ENCODE data around the gene ZNF770. TPM values are rescaled to one million over a fixed set of nuclear protein-coding genes. Genes with fewer than 3 reads are reported as not detected.

ZNF770 gene
- total and polyA plus RNA-seq, 3 donors from 2014 or later = 17.7 to 30.2 (median 27.7) TPM

DNA sequence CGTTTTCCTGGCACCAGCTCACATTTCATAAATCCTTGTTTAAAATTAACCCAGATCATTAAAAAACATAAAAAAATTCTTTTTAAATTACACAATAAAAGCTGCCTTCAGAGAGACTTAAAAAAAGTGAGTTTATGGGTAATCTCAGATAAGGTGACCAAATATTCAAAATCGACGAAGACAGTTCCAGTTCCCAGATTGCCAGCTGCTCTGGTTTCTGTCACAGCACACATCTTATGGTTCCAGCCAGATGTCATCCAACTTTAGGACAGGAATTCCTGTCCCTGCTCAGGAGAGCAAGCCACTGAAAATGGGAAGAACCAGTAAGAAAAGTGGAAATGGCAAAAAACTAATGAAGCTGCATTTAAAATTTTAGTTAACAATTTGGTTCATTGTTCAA is 15.8 kb upstream of the ZNF770 start:
- no peaks in the 10 kb centered on the region for H3K36me3 ChIP-seq (ENCODE audit: low read depth, missing control alignments)
- WGBS, 2 donors = 74 to 85% methylated on average over 3 of the region's 3 CpGs
- H3K27me3 ChIP-seq = no peaks in the 10 kb centered on the region
- TF ChIP-seq POLR2A (IDR thresholded peaks at IDR 0.05) = no peak
- TF ChIP-seq, protein P1, sequence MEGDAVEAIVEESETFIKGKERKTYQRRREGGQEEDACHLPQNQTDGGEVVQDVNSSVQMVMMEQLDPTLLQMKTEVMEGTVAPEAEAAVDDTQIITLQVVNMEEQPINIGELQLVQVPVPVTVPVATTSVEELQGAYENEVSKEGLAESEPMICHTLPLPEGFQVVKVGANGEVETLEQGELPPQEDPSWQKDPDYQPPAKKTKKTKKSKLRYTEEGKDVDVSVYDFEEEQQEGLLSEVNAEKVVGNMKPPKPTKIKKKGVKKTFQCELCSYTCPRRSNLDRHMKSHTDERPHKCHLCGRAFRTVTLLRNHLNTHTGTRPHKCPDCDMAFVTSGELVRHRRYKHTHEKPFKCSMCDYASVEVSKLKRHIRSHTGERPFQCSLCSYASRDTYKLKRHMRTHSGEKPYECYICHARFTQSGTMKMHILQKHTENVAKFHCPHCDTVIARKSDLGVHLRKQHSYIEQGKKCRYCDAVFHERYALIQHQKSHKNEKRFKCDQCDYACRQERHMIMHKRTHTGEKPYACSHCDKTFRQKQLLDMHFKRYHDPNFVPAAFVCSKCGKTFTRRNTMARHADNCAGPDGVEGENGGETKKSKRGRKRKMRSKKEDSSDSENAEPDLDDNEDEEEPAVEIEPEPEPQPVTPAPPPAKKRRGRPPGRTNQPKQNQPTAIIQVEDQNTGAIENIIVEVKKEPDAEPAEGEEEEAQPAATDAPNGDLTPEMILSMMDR (IDR thresholded peaks at IDR 0.05) = no peak
- no peak overlapping the region for H3K27ac ChIP-seq
- intact Hi-C loops (cut with DNase I; ENCODE audit: low total_unique reads) = no loop called here
- no peak overlapping the region for H3K4me3 ChIP-seq
- no peaks in the 10 kb centered on the region for H3K9me3 ChIP-seq
- H3K4me1 ChIP-seq = no peaks in the 10 kb centered on the region
- no peak for DNase-seq

DNA sequence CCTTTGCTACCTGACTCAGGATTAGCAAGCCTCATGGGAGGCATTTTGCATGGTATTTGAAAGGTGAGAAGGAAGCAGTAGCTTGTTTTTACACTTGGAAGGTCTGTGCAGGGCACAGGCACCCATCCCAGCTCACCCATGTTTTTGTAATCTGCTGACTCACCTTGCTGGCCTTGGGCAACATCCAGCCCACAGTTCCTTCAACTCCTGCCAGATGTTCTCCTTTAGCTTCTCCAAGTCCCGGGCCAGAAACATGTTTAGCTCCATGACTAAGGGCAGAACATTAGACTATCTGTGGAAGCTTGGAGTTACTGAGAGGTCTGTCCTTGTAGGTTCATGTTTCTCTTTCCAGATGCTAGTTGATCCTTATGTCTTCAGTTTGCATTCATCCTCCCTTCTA is 12.4 kb upstream of the ZNF770 start:
- Histone ChIP-seq H3K4me3 (no peak overlapping the region), H3K27me3 (no peaks in the 10 kb centered on the region), H3K27ac (no peak overlapping the region), H3K36me3 (ENCODE audit: low read depth, missing control alignments) (no peaks in the 10 kb centered on the region), H3K4me1 (no peaks in the 10 kb centered on the region), H3K9me3 (no peaks in the 10 kb centered on the region)
- DNase-seq = no peak
- TF ChIP-seq, protein P1 (IDR thresholded peaks at IDR 0.05) = no peak
- no peak for TF ChIP-seq POLR2A (IDR thresholded peaks at IDR 0.05)
- WGBS, 2 donors = 52 to 58% methylated on average over 1 of the region's 1 CpG
- intact Hi-C loops (cut with DNase I; ENCODE audit: low total_unique reads) = no loop called here

DNA sequence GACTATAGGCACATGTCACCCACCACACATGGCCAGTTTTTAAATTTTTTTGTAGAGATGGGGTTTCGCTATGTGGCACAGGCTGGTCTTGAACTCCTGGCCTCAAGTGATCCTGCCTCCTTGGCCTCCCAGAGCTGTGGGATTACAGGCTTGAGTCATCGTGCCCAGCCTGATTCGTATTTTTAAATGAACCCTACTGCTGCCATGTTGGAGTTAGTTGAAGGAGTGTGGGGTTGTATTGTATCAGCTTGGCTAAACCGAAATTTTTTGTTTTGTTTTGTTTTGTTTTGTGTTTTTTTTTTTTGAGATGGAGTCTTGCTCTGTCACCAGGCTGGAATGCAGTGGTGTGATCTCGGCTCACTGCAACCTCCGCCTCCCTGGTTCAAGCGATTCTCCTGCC is 11.8 kb upstream of the ZNF770 start:
- TF ChIP-seq, protein P1 (IDR thresholded peaks at IDR 0.05) = no peak
- no peak for TF ChIP-seq POLR2A (IDR thresholded peaks at IDR 0.05)
- Histone ChIP-seq H3K36me3 (ENCODE audit: low read depth, missing control alignments) (no peaks in the 10 kb centered on the region), H3K27me3 (no peaks in the 10 kb centered on the region), H3K4me3 (no peak overlapping the region), H3K4me1 (no peaks in the 10 kb centered on the region), H3K9me3 (no peaks in the 10 kb centered on the region), H3K27ac (no peak overlapping the region)
- whole genome bisulfite sequencing, 2 donors = 92 to 96% methylated on average over 7 of the region's 7 CpGs
- intact Hi-C loops (cut with DNase I; ENCODE audit: low total_unique reads) = no loop called here
- no peak for DNase-seq

DNA sequence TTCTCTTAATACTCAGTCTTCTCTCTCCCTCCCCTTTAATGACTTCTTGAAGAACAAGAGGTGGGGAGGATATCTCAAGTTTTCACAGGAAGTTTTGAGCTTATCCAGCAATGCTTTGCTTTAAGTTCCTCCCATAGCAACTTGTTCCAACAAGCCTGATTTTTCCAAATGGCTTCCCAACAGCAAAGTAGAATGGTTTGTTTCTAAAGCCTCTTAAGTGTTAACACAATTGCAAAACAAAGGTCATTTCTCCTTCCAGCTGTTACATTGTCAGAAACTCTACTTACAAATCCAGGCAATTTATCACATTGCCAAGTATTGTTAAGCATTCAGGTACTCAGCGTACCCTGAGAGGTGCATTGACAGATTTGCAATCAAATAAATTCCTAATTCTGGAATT is 6.8 kb upstream of the ZNF770 start:
- H3K4me1 ChIP-seq = no peaks in the 10 kb centered on the region
- TF ChIP-seq, protein P1 (IDR thresholded peaks at IDR 0.05) = no peak
- TF ChIP-seq POLR2A (IDR thresholded peaks at IDR 0.05) = no peak
- H3K4me3 ChIP-seq = no peak overlapping the region
- no peaks in the 10 kb centered on the region for H3K9me3 ChIP-seq
- no peaks in the 10 kb centered on the region for H3K27me3 ChIP-seq
- WGBS, 2 donors = 30 to 52% methylated on average over 1 of the region's 1 CpG
- no peak overlapping the region for H3K27ac ChIP-seq
- no peak for DNase-seq
- H3K36me3 ChIP-seq (ENCODE audit: low read depth, missing control alignments) = no peaks in the 10 kb centered on the region
- intact Hi-C loops (cut with DNase I; ENCODE audit: low total_unique reads) = no loop called here

DNA sequence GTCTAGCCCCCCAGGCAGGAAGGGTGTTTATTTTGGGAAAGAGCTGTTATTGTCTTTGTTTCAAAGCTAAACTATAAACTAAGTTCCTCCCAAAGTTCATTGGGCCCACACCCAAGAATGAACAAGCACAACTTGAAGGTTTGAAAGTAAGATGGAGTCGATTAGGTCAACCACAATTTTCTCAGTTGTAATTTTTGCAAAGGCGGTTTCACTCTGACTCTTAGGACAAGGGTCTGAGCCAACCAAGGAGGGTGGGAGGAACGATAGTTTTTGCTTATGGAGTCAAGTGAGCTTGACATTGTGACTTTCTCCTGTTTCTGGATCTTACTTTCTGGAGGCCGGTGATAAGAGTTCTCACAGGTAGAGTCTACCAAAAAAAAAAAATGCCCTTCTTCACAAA is 5.8 kb upstream of the ZNF770 start:
- intact Hi-C loops (cut with DNase I; ENCODE audit: low total_unique reads) = no loop called here
- no peaks in the 10 kb centered on the region for H3K9me3 ChIP-seq
- no peak for TF ChIP-seq POLR2A (IDR thresholded peaks at IDR 0.05)
- TF ChIP-seq, protein P1 (IDR thresholded peaks at IDR 0.05) = no peak
- 95 to 96% methylated on average over 4 of the region's 4 CpGs for WGBS, 2 donors
- no peak overlapping the region for H3K4me3 ChIP-seq
- H3K36me3 ChIP-seq (ENCODE audit: low read depth, missing control alignments) = no peaks in the 10 kb centered on the region
- no peaks in the 10 kb centered on the region for H3K27me3 ChIP-seq
- DNase-seq = no peak
- no peaks in the 10 kb centered on the region for H3K4me1 ChIP-seq
- no peak overlapping the region for H3K27ac ChIP-seq
